ENCODE data around the gene NPEPPS.

The NPEPPS gene

DNA sequence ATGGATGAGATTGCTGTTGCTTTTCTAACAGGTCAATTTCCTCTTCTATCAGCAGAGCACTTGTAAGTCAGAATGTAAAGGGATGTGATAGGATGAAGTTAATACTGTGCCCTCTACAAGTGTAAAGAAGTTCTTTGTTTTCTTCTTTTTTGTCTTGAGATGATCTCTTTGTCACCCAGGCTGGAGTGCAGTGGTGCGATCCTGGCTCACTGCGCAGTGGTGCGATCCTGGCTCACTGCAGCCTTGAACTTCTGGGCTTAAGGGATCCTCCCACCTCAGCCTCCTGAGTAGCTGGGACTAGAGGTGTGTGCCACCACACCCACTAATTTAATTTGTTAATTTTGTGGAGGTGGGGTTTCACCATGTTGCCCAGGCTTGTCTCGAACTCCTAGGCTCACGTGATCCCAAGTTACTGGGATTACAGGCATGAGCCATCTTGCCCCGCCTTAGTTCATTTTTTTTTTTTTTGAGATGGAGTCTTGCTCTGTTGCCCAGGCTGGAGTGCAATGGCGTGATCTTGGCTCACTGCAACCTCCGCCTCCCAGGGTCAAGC, 97.2 kb downstream of the NPEPPS start:
- Histone ChIP-seq H3K9me3 (ENCODE audit: control insufficient read depth in 5 of 5, low read length in 5 of 5) (no peaks in the 10 kb centered on the region), H3K27me3 (ENCODE audit: control insufficient read depth in 5 of 5, insufficient read depth in 4 of 5, low read length in 5 of 5) (no peaks in the 10 kb centered on the region), H3K27ac (ENCODE audit: low read depth, low read length) (no peak overlapping the region), H3K36me3 (ENCODE audit: control insufficient read depth in 5 of 5, insufficient read depth in 5 of 5, low read length in 5 of 5) (peaks cover 2 to 12% (median 9%) of the 10 kb centered on the region in 5 donors), H3K9ac (ENCODE audit: low read length in 5 of 5) (no peak overlapping the region), H3K4me1 (ENCODE audit: control insufficient read depth in 5 of 5, insufficient read depth in 5 of 5, low read length in 5 of 5) (no peaks in the 10 kb centered on the region), H3K4me3 (ENCODE audit: low read depth in 1 of 5, low read length in 5 of 5) (no peak overlapping the region)

DNA sequence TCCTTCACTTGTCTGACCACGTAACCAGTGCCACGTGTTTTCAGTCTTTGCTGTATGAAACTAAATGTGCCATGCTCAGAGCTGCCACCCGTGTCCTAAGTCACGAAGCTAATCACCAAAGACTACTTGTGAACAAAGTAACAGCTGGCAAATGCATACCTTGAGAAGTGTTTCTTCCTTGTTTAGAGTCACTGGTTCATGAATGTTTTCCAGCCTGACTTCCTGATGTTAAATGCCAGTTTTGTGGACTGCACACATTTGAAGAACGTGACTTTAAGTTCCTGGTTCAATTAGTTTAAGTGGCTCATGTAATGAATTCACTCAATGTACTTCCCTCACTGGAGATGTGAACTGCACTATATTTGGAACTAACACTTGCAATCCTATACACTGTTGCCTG, 98.9 kb downstream of the NPEPPS start:
- H3K9ac ChIP-seq (ENCODE audit: low read length in 5 of 5): no peak overlapping the region
- H3K4me1 ChIP-seq (ENCODE audit: control insufficient read depth in 5 of 5, insufficient read depth in 5 of 5, low read length in 5 of 5): no peaks in the 10 kb centered on the region
- H3K9me3 ChIP-seq (ENCODE audit: control insufficient read depth in 5 of 5, low read length in 5 of 5): no peaks in the 10 kb centered on the region
- H3K36me3 ChIP-seq (ENCODE audit: control insufficient read depth in 5 of 5, insufficient read depth in 5 of 5, low read length in 5 of 5): peaks cover 0 to 3% (median 2%) of the 10 kb centered on the region in 5 donors
- no peak overlapping the region for H3K27ac ChIP-seq (ENCODE audit: low read depth, low read length)
- H3K4me3 ChIP-seq (ENCODE audit: low read depth in 1 of 5, low read length in 5 of 5): no peak overlapping the region
- no peaks in the 10 kb centered on the region for H3K27me3 ChIP-seq (ENCODE audit: control insufficient read depth in 5 of 5, insufficient read depth in 4 of 5, low read length in 5 of 5)

DNA sequence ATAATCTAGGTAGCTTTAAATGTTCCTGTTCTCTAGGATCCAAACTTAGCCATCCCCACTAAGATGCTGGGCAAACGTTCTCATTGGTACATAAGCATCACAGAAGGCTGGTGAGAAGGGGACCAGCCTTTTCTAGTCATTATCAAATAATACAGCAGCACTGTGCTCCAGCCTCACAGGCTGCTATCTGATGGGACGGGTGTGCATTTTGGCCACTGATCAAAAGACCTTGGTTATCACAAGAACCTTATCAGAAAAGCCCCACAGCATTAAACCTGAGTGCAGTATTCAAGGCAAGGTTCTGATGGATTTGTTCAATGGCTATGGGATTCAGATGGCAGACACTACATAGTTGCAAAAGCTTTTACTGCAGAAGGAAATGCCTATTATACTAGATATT, 99.7 kb downstream of the NPEPPS start:
- Histone ChIP-seq H3K27me3 (ENCODE audit: control insufficient read depth in 5 of 5, insufficient read depth in 4 of 5, low read length in 5 of 5) (no peaks in the 10 kb centered on the region), H3K4me1 (ENCODE audit: control insufficient read depth in 5 of 5, insufficient read depth in 5 of 5, low read length in 5 of 5) (no peaks in the 10 kb centered on the region), H3K27ac (ENCODE audit: low read depth, low read length) (no peak overlapping the region), H3K36me3 (ENCODE audit: control insufficient read depth in 5 of 5, insufficient read depth in 5 of 5, low read length in 5 of 5) (peaks cover 0 to 2% (median 0%) of the 10 kb centered on the region in 5 donors), H3K9me3 (ENCODE audit: control insufficient read depth in 5 of 5, low read length in 5 of 5) (no peaks in the 10 kb centered on the region), H3K9ac (ENCODE audit: low read length in 5 of 5) (no peak overlapping the region), H3K4me3 (ENCODE audit: low read depth in 1 of 5, low read length in 5 of 5) (no peak overlapping the region)

DNA sequence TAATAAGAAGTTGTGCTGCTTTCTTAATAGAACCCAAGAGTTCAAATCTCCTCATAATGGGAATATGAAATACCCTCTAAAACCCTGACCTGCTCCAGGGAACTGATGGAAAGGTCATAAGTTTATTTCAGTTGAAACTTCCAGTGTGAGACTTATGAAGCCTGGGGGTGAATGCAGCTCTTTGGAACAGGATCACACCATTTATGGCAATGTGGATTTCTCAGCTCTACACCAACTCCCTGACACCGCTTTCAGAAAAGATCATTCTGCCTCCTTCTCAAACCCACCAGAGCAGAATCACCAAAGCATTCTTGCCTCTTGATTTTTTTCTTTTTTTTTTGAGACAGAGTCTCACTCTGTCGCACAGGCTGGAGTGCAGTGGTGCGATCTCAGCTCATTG, 102.1 kb downstream of the NPEPPS start:
- no peaks in the 10 kb centered on the region for H3K9me3 ChIP-seq (ENCODE audit: control insufficient read depth in 5 of 5, low read length in 5 of 5)
- H3K27ac ChIP-seq (ENCODE audit: low read depth, low read length): no peak overlapping the region
- no peaks in the 10 kb centered on the region for H3K27me3 ChIP-seq (ENCODE audit: control insufficient read depth in 5 of 5, insufficient read depth in 4 of 5, low read length in 5 of 5)
- peaks cover 0 to 11% (median 0%) of the 10 kb centered on the region in 5 donors for H3K4me1 ChIP-seq (ENCODE audit: control insufficient read depth in 5 of 5, insufficient read depth in 5 of 5, low read length in 5 of 5)
- H3K36me3 ChIP-seq (ENCODE audit: control insufficient read depth in 5 of 5, insufficient read depth in 5 of 5, low read length in 5 of 5): no peaks in the 10 kb centered on the region
- no peak overlapping the region for H3K9ac ChIP-seq (ENCODE audit: low read length in 5 of 5)
- H3K4me3 ChIP-seq (ENCODE audit: low read depth in 1 of 5, low read length in 5 of 5): no peak overlapping the region

DNA sequence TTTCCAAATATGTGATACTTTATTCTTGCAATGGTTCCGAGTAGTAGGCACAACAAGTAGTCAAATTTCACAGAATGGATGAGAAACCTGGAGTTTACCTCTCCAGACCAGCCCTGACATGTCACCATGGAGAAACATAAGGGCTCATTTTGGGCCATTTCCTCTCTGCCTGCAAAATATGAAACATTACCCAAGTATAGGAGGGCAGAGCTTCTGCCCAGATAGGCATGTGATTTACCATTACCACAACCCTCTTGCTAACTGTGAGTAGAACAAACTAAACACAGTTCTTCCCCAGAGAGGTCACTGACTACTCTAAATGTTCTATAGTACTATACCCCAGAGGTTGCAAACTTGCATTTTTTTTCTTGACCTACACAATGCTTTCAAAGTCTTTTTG, 103.1 kb downstream of the NPEPPS start:
- no peak overlapping the region for H3K27ac ChIP-seq (ENCODE audit: low read depth, low read length)
- no peaks in the 10 kb centered on the region for H3K9me3 ChIP-seq (ENCODE audit: control insufficient read depth in 5 of 5, low read length in 5 of 5)
- H3K4me3 ChIP-seq (ENCODE audit: low read depth in 1 of 5, low read length in 5 of 5): no peak overlapping the region
- peaks cover 0 to 11% (median 0%) of the 10 kb centered on the region in 5 donors for H3K4me1 ChIP-seq (ENCODE audit: control insufficient read depth in 5 of 5, insufficient read depth in 5 of 5, low read length in 5 of 5)
- H3K27me3 ChIP-seq (ENCODE audit: control insufficient read depth in 5 of 5, insufficient read depth in 4 of 5, low read length in 5 of 5): no peaks in the 10 kb centered on the region
- no peaks in the 10 kb centered on the region for H3K36me3 ChIP-seq (ENCODE audit: control insufficient read depth in 5 of 5, insufficient read depth in 5 of 5, low read length in 5 of 5)
- no peak overlapping the region for H3K9ac ChIP-seq (ENCODE audit: low read length in 5 of 5)

DNA sequence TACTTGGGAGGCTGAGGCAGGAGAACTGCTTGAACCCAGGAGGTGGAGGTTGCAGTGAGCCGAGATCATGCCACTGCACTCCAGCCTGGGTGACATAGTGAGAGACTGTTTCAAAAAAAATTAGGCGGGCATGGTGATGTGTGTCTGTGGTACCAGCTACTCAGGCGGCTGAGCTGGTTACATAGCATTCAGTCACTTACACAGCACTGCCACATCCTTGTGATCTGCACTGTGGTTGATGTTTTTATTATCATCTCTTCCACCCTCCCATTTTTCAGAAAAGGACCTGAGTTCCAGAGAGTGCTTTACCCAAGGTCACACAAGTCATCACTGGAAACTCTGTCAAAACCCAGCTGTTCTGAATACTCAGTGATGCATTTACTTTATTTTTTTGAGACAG, 104.0 kb downstream of the NPEPPS start:
- Histone ChIP-seq H3K4me3 (ENCODE audit: low read depth in 1 of 5, low read length in 5 of 5) (no peak overlapping the region), H3K9me3 (ENCODE audit: control insufficient read depth in 5 of 5, low read length in 5 of 5) (no peaks in the 10 kb centered on the region), H3K4me1 (ENCODE audit: control insufficient read depth in 5 of 5, insufficient read depth in 5 of 5, low read length in 5 of 5) (peaks cover 0 to 11% (median 0%) of the 10 kb centered on the region in 5 donors), H3K27ac (ENCODE audit: low read depth, low read length) (no peak overlapping the region), H3K9ac (ENCODE audit: low read length in 5 of 5) (no peak overlapping the region), H3K36me3 (ENCODE audit: control insufficient read depth in 5 of 5, insufficient read depth in 5 of 5, low read length in 5 of 5) (no peaks in the 10 kb centered on the region), H3K27me3 (ENCODE audit: control insufficient read depth in 5 of 5, insufficient read depth in 4 of 5, low read length in 5 of 5) (no peaks in the 10 kb centered on the region)

DNA sequence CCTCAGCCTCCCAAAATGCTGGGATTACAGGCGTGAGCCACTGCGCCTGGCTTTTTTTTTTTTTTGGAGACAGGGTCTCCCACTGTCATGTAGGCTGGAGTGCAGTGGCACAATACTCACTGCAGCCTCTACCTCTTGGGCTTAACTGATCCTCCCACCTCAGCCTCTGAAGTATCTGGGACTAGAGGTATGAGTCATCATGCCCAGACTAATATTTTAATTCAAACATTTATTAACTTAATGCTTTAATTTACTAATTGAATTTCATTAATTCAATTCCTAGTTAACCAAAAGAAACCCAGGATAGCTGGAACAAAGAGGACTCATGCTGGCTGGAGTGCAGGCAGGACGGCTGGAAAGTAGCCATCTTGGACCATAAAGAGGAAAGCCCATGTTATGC, 104.8 kb downstream of the NPEPPS start:
- peaks cover 0 to 11% (median 0%) of the 10 kb centered on the region in 5 donors for H3K4me1 ChIP-seq (ENCODE audit: control insufficient read depth in 5 of 5, insufficient read depth in 5 of 5, low read length in 5 of 5)
- H3K9ac ChIP-seq (ENCODE audit: low read length in 5 of 5): no peak overlapping the region
- no peak overlapping the region for H3K4me3 ChIP-seq (ENCODE audit: low read depth in 1 of 5, low read length in 5 of 5)
- no peaks in the 10 kb centered on the region for H3K36me3 ChIP-seq (ENCODE audit: control insufficient read depth in 5 of 5, insufficient read depth in 5 of 5, low read length in 5 of 5)
- H3K9me3 ChIP-seq (ENCODE audit: control insufficient read depth in 5 of 5, low read length in 5 of 5): no peaks in the 10 kb centered on the region
- H3K27me3 ChIP-seq (ENCODE audit: control insufficient read depth in 5 of 5, insufficient read depth in 4 of 5, low read length in 5 of 5): no peaks in the 10 kb centered on the region
- no peak overlapping the region for H3K27ac ChIP-seq (ENCODE audit: low read depth, low read length)

DNA sequence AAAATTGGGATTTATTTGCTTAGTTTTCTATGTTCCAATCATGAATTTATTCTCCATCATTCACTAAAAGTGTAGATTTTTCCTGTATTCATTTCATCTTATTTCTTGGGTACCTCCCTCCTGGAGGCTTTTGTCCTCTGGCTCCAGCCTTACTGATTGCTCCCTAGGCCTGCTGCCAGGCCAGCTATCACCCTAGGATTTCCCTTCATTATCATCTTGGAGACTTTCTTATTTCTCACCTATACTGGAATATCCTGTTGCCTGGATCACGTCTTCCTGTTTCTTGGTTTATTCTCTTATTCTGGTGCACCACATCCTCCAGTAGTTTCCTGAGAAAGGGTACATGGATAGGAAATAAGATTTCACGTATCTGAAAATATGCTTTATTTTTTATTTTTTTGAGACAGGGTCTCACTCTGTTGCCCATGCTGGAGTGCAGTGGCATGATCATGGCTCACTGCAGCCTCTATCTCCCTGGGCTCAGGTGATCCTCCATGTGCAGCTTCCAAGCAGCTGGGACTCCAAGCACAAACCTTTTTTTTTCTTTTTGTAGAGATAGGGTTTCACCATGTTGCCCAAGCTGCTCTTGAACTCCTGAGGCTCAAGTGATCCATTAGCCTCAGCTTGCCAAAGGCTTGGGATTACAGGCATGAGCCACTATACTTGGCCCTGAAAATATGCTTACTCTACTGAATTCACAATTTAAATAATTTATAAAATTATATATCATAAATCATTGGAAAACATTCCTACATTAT, 105.5 kb downstream of the NPEPPS start:
- no peaks in the 10 kb centered on the region for H3K27me3 ChIP-seq (ENCODE audit: control insufficient read depth in 5 of 5, insufficient read depth in 4 of 5, low read length in 5 of 5)
- H3K9me3 ChIP-seq (ENCODE audit: control insufficient read depth in 5 of 5, low read length in 5 of 5): no peaks in the 10 kb centered on the region
- H3K36me3 ChIP-seq (ENCODE audit: control insufficient read depth in 5 of 5, insufficient read depth in 5 of 5, low read length in 5 of 5): no peaks in the 10 kb centered on the region
- H3K4me1 ChIP-seq (ENCODE audit: control insufficient read depth in 5 of 5, insufficient read depth in 5 of 5, low read length in 5 of 5): peaks cover 0 to 11% (median 0%) of the 10 kb centered on the region in 5 donors
- H3K9ac ChIP-seq (ENCODE audit: low read length in 5 of 5): no peak overlapping the region
- no peak overlapping the region for H3K27ac ChIP-seq (ENCODE audit: low read depth, low read length)
- no peak overlapping the region for H3K4me3 ChIP-seq (ENCODE audit: low read depth in 1 of 5, low read length in 5 of 5)

DNA sequence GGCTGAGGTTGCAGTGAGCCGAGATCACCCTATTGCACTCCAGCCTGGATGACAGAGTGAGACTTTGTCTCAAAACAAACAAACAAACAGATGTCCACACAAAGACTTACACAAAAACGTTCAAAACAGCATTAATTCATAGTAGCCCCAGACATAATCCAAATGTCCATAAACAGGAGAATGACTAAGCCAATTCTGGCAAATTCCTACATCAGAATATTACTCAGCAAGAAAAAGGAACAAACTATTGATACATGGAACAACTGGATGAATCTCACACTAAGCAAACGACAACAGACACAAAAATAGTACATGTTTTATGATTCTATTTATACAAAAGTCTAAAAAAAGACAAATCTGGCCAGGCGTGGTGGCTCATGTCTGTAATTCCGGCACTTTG, 108.0 kb downstream of the NPEPPS start:
- Histone ChIP-seq H3K4me3 (ENCODE audit: low read depth in 1 of 5, low read length in 5 of 5) (no peak overlapping the region), H3K27ac (ENCODE audit: low read depth, low read length) (no peak overlapping the region), H3K36me3 (ENCODE audit: control insufficient read depth in 5 of 5, insufficient read depth in 5 of 5, low read length in 5 of 5) (no peaks in the 10 kb centered on the region), H3K27me3 (ENCODE audit: control insufficient read depth in 5 of 5, insufficient read depth in 4 of 5, low read length in 5 of 5) (no peaks in the 10 kb centered on the region), H3K9ac (ENCODE audit: low read length in 5 of 5) (no peak overlapping the region), H3K9me3 (ENCODE audit: control insufficient read depth in 5 of 5, low read length in 5 of 5) (no peaks in the 10 kb centered on the region), H3K4me1 (ENCODE audit: control insufficient read depth in 5 of 5, insufficient read depth in 5 of 5, low read length in 5 of 5) (peaks cover 0 to 11% (median 0%) of the 10 kb centered on the region in 5 donors)

DNA sequence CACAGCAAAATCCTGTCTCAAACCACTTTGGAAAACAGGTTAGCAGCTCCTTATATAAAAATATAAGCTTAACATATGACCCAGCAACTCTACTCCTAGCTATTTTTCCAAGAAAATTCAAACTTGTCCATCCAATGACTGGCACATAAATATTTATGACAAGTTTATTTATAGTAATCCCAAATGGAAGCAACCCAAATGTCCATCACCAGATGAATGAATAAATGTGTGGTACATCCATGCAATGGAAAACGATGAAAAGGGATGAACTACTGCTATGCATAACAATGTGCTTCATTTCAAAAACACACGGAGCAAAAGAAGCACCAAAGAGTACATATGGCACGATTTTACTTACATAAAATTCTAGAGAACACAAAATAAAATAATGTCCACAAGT, 109.2 kb downstream of the NPEPPS start:
- Histone ChIP-seq H3K4me3 (ENCODE audit: low read depth in 1 of 5, low read length in 5 of 5) (no peak overlapping the region), H3K36me3 (ENCODE audit: control insufficient read depth in 5 of 5, insufficient read depth in 5 of 5, low read length in 5 of 5) (no peaks in the 10 kb centered on the region), H3K9ac (ENCODE audit: low read length in 5 of 5) (no peak overlapping the region), H3K27me3 (ENCODE audit: control insufficient read depth in 5 of 5, insufficient read depth in 4 of 5, low read length in 5 of 5) (no peaks in the 10 kb centered on the region), H3K9me3 (ENCODE audit: control insufficient read depth in 5 of 5, low read length in 5 of 5) (no peaks in the 10 kb centered on the region), H3K27ac (ENCODE audit: low read depth, low read length) (no peak overlapping the region), H3K4me1 (ENCODE audit: control insufficient read depth in 5 of 5, insufficient read depth in 5 of 5, low read length in 5 of 5) (peaks cover 0 to 11% (median 0%) of the 10 kb centered on the region in 5 donors)
